CD4-positive, alpha-beta T cell (primary cell): ENCODE measurements around the gene PNPLA3. TPM values are rescaled to one million over a fixed set of nuclear protein-coding genes. Genes with fewer than 3 reads are reported as not detected.

Experiments used
- ATAC-seq: fragments of 200-7000 bp; cut with Tn5 transposase; one replicate; pipeline ENCODE4 v1.10.0; 2022; ENCODE audit warnings: mild to moderate bottlenecking; ENCODE audit not compliant: poor library complexity
- CTCF ChIA-PET: fragments of 350-600 bp; sonication (Branson Sonifier 250); formaldehyde crosslinking; loops from one replicate; lab custom pipeline; 2021; ENCODE audit warnings: antibody characterized with exemption, inconsistent platforms; lab: Charles Lee
- POLR2A ChIA-PET: fragments of 350-600 bp; sonication (Branson Sonifier 250); formaldehyde crosslinking; loops from one replicate; lab custom pipeline; 2021; ENCODE audit warnings: antibody characterized with exemption, inconsistent platforms; lab: Charles Lee
- DNase-seq, 14 experiments: peaks; one replicate each; pipeline ENCODE4 v3.0.0-alpha.2; 2013 to 2020; ENCODE audit warnings: mixed read lengths in 2 of 14
- H3K27ac ChIP-seq, 2 donors: one replicate each; pipeline versions ENCODE4 v1.5.1 to v1.7.0; 2013; ENCODE audit warnings: low read length in 2 of 2, low read depth in 1 of 2, mild to moderate bottlenecking in 1 of 2
- H3K27me3 ChIP-seq, 2 experiments: 1 replicate in 1 of 2; 2 replicates in 1 of 2; pipeline versions ENCODE4 v1.6.1 to v1.7.0; 2013; ENCODE audit warnings: low read length in 2 of 2, control low read depth in 1 of 2, mild to moderate bottlenecking in 1 of 2, moderate library complexity in 1 of 2; ENCODE audit not compliant: insufficient read depth in 2 of 2, control insufficient read depth in 1 of 2
- H3K36me3 ChIP-seq: one replicate; pipeline ENCODE4 v1.6.1; 2013; ENCODE audit warnings: low read length, control low read depth; ENCODE audit not compliant: insufficient read depth
- H3K4me1 ChIP-seq: one replicate; pipeline ENCODE4 v1.6.1; 2013; ENCODE audit warnings: low read length, control low read depth; ENCODE audit not compliant: insufficient read depth
- H3K4me3 ChIP-seq: one replicate; pipeline ENCODE4 v1.5.1; 2013; ENCODE audit warnings: mild to moderate bottlenecking, low read length, moderate library complexity
- H3K9me3 ChIP-seq, 2 experiments: 1 replicate in 1 of 2; 2 replicates in 1 of 2; pipeline versions ENCODE4 v1.6.1 to v1.7.0; 2013; ENCODE audit warnings: low read length in 2 of 2, mild to moderate bottlenecking in 2 of 2, control low read depth in 1 of 2, moderate library complexity in 1 of 2; ENCODE audit not compliant: control insufficient read depth in 1 of 2, insufficient read depth in 1 of 2
- H3K27ac Mint-ChIP-seq: one replicate; pipeline ENCODE4 v1.8.0; 2020; ENCODE audit warnings: mixed read lengths
- H3K27me3 Mint-ChIP-seq: one replicate; pipeline ENCODE4 v1.8.0; 2021; ENCODE audit warnings: mixed read lengths
- H3K36me3 Mint-ChIP-seq: one replicate; pipeline ENCODE4 v1.8.0; 2021; ENCODE audit warnings: low read depth, mixed read lengths
- H3K4me1 Mint-ChIP-seq: one replicate; pipeline ENCODE4 v1.8.0; 2021; ENCODE audit warnings: low read depth, mixed read lengths
- H3K4me3 Mint-ChIP-seq: one replicate; pipeline ENCODE4 v1.8.0; 2020; ENCODE audit warnings: mild to moderate bottlenecking, mixed read lengths
- H3K9me3 Mint-ChIP-seq: one replicate; pipeline ENCODE4 v1.8.0; 2020; ENCODE audit warnings: mixed read lengths
- CTCF ChIP-seq: fragments of 200-600 bp; IDR thresholded peaks from one replicate; pipeline ENCODE4 v1.8.0; 2022; ENCODE audit warnings: antibody characterized with exemption, mild to moderate bottlenecking
- intact Hi-C, 2 experiments: fragments of 100-400 bp; cut with DNase I in 1 of 2; cut with micrococcal nuclease in 1 of 2; formaldehyde crosslinking; loops; one replicate each; pipeline versions ENCODE4 v1.15.1 to v1.9.0; 2023 to 2025; cut with DNase I, micrococcal nuclease
- total RNA-seq, 174 experiments: library from RNA in 2 of 174; stranded (reverse) in 2 of 174; gene quantifications; one replicate each; pipeline ENCODE4 v1.2.3 and lab custom pipeline; 2021 to 2026

The PNPLA3 gene
- total RNA-seq, 2 experiments from 2014 or later: not detected

- ATAC-seq (no peak), DNase-seq (no peak)
- Mint-ChIP-seq H3K36me3 (peaks cover 97% of the 10 kb centered on the region), H3K9me3 (no peaks in the 10 kb centered on the region), H3K27ac (no peak overlapping the region), H3K4me1 (no peaks in the 10 kb centered on the region), H3K4me3 (no peak overlapping the region), H3K27me3 (no peaks in the 10 kb centered on the region)
- no peak for TF ChIP-seq CTCF
- no peak overlapping the region for H3K27ac ChIP-seq
- no peaks in the 10 kb centered on the region for H3K9me3 ChIP-seq
- H3K36me3 ChIP-seq: peaks cover 78% of the 10 kb centered on the region
- no peak overlapping the region for H3K4me3 ChIP-seq
- no peaks in the 10 kb centered on the region for H3K27me3 ChIP-seq
- CTCF ChIA-PET: no interaction called here
- POLR2A ChIA-PET: no interaction called here
- H3K4me1 ChIP-seq: no peaks in the 10 kb centered on the region
- intact Hi-C loops: no loop called here
These were observed 45.6 kb downstream of the PNPLA3 start for GRCh38 chr22:43969021-43969878.

- POLR2A ChIA-PET: no interaction called here
- Mint-ChIP-seq H3K27me3 (no peaks in the 10 kb centered on the region), H3K4me1 (no peaks in the 10 kb centered on the region), H3K27ac (no peak overlapping the region), H3K4me3 (no peak overlapping the region), H3K9me3 (no peaks in the 10 kb centered on the region), H3K36me3 (peaks cover 95% of the 10 kb centered on the region)
- Histone ChIP-seq H3K27me3 (no peaks in the 10 kb centered on the region), H3K4me3 (no peak overlapping the region), H3K4me1 (no peaks in the 10 kb centered on the region), H3K27ac (no peak overlapping the region), H3K9me3 (no peaks in the 10 kb centered on the region), H3K36me3 (peaks cover 79% of the 10 kb centered on the region)
- no peak for TF ChIP-seq CTCF
- CTCF ChIA-PET: no interaction called here
- ATAC-seq: no peak
- no peak for DNase-seq
- intact Hi-C loops: no loop called here
These were observed 46.6 kb downstream of the PNPLA3 start for GRCh38 chr22:43969989-43970755.

- Histone ChIP-seq H3K9me3 (no peaks in the 10 kb centered on the region), H3K4me3 (no peak overlapping the region), H3K4me1 (no peaks in the 10 kb centered on the region), H3K27ac (no peak overlapping the region), H3K36me3 (peaks cover 80% of the 10 kb centered on the region), H3K27me3 (no peaks in the 10 kb centered on the region)
- Mint-ChIP-seq H3K4me1 (no peaks in the 10 kb centered on the region), H3K4me3 (no peak overlapping the region), H3K27ac (no peak overlapping the region), H3K9me3 (no peaks in the 10 kb centered on the region), H3K36me3 (peaks cover 95% of the 10 kb centered on the region), H3K27me3 (no peaks in the 10 kb centered on the region)
- CTCF ChIA-PET: no interaction called here
- ATAC-seq: no peak
- TF ChIP-seq CTCF: no peak
- intact Hi-C loops: no loop called here
- DNase-seq: no peak
- POLR2A ChIA-PET: no interaction called here
These were observed 47.5 kb downstream of the PNPLA3 start for GRCh38 chr22:43971112-43971511.
